ENCODE data around the gene KSR2.
"Not testable (repeated sequence)": the region's sequence is repeated elsewhere in the genome, so short reads cannot be mapped to it uniquely, and the experiment has no call there.

The KSR2 gene

GRCh38 chr12:117892441-117892840 is 76.3 kb downstream of the KSR2 start:
- Histone ChIP-seq H2AFZ (ENCODE audit: low read depth, low read length) (no peak overlapping the region), H3K9ac (ENCODE audit: low read length) (no peak overlapping the region), H4K20me1 (ENCODE audit: insufficient read depth, low read length) (no peaks in the 10 kb centered on the region), H3K4me3 (ENCODE audit: low read length) (no peak overlapping the region), H3K9me3 (ENCODE audit: insufficient read depth, low read length) (no peaks in the 10 kb centered on the region), H3K27ac (ENCODE audit: low read length) (no peak overlapping the region), H3K27me3 (ENCODE audit: low read depth, low read length) (peaks cover 11% of the 10 kb centered on the region; the same call in 1 of the 2 replicates), H3K4me2 (ENCODE audit: low read length) (no peak overlapping the region), H3K79me2 (ENCODE audit: low read length) (no peaks in the 10 kb centered on the region), H3K36me3 (replicated peaks; ENCODE audit: low read depth, low read length) (no peaks in the 10 kb centered on the region), H3K4me1 (ENCODE audit: low read length) (no peaks in the 10 kb centered on the region)
- TF ChIP-seq CTCF (IDR thresholded peaks at IDR 0.05; ENCODE audit: low read depth, low read length) (no peak), EZH2phosphoT487 (IDR thresholded peaks at IDR 0.05; ENCODE audit: low read depth) (no peak)

DNA sequence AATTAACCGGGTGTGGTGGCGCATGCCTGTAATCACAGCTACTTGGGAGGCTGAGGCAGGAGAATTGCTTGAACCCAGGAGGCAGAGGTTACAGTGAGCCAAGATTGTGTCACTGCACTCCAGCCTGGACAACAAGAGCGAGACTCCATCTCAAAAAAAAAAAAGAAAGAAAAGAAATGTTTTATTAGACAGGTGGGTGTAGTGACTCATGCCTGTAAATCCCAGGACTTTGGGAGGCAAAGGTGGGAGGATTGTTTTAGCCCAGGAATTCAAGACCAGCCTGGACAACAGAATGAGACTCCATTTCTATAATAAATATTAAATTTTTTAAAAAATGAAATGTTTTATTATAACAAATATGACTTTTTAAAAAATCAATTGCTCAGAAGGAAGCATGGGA is 77.5 kb downstream of the KSR2 start:
- H3K4me1 ChIP-seq (ENCODE audit: low read length); H3K4me3 ChIP-seq (ENCODE audit: low read length); H4K20me1 ChIP-seq (ENCODE audit: insufficient read depth, low read length); H3K9me3 ChIP-seq (ENCODE audit: insufficient read depth, low read length); H3K9ac ChIP-seq (ENCODE audit: low read length); H3K27ac ChIP-seq (ENCODE audit: low read length); H3K36me3 ChIP-seq (replicated peaks; ENCODE audit: low read depth, low read length); H3K4me2 ChIP-seq (ENCODE audit: low read length); H2AFZ ChIP-seq (ENCODE audit: low read depth, low read length); H3K79me2 ChIP-seq (ENCODE audit: low read length): not testable (repeated sequence)
- H3K27me3 ChIP-seq (ENCODE audit: low read depth, low read length): peaks cover 11% of the 10 kb centered on the region; the same call in 1 of the 2 replicates

- Histone ChIP-seq H3K9me3 (ENCODE audit: insufficient read depth, low read length) (no peaks in the 10 kb centered on the region), H3K4me3 (ENCODE audit: low read length) (no peak overlapping the region), H3K36me3 (replicated peaks; ENCODE audit: low read depth, low read length) (no peaks in the 10 kb centered on the region), H3K9ac (ENCODE audit: low read length) (no peak overlapping the region), H4K20me1 (ENCODE audit: insufficient read depth, low read length) (no peaks in the 10 kb centered on the region), H3K27me3 (ENCODE audit: low read depth, low read length) (peaks cover 11% of the 10 kb centered on the region; the same call in 1 of the 2 replicates), H2AFZ (ENCODE audit: low read depth, low read length) (no peak overlapping the region), H3K4me1 (ENCODE audit: low read length) (no peaks in the 10 kb centered on the region), H3K4me2 (ENCODE audit: low read length) (no peak overlapping the region), H3K79me2 (ENCODE audit: low read length) (no peaks in the 10 kb centered on the region), H3K27ac (ENCODE audit: low read length) (no peak overlapping the region)
- TF ChIP-seq EZH2phosphoT487 (IDR thresholded peaks at IDR 0.05; ENCODE audit: low read depth): no peak
- TF ChIP-seq CTCF (IDR thresholded peaks at IDR 0.05; ENCODE audit: low read depth, low read length): no peak
These were observed 78.1 kb downstream of the KSR2 start for GRCh38 chr12:117890644-117891043.

GRCh38 chr12:117890137-117890536 is 78.7 kb downstream of the KSR2 start:
- no peaks in the 10 kb centered on the region for H3K79me2 ChIP-seq (ENCODE audit: low read length)
- H3K36me3 ChIP-seq (replicated peaks; ENCODE audit: low read depth, low read length): no peaks in the 10 kb centered on the region
- no peak overlapping the region for H3K4me2 ChIP-seq (ENCODE audit: low read length)
- no peaks in the 10 kb centered on the region for H4K20me1 ChIP-seq (ENCODE audit: insufficient read depth, low read length)
- no peak overlapping the region for H3K4me3 ChIP-seq (ENCODE audit: low read length)
- TF ChIP-seq CTCF (IDR thresholded peaks at IDR 0.05; ENCODE audit: low read depth, low read length) (no peak), EZH2phosphoT487 (IDR thresholded peaks at IDR 0.05; ENCODE audit: low read depth) (no peak)
- no peaks in the 10 kb centered on the region for H3K9me3 ChIP-seq (ENCODE audit: insufficient read depth, low read length)
- no peaks in the 10 kb centered on the region for H3K4me1 ChIP-seq (ENCODE audit: low read length)
- H3K27ac ChIP-seq (ENCODE audit: low read length): no peak overlapping the region
- H3K27me3 ChIP-seq (ENCODE audit: low read depth, low read length): peaks cover 11% of the 10 kb centered on the region; the same call in 1 of the 2 replicates
- no peak overlapping the region for H2AFZ ChIP-seq (ENCODE audit: low read depth, low read length)
- H3K9ac ChIP-seq (ENCODE audit: low read length): no peak overlapping the region

DNA sequence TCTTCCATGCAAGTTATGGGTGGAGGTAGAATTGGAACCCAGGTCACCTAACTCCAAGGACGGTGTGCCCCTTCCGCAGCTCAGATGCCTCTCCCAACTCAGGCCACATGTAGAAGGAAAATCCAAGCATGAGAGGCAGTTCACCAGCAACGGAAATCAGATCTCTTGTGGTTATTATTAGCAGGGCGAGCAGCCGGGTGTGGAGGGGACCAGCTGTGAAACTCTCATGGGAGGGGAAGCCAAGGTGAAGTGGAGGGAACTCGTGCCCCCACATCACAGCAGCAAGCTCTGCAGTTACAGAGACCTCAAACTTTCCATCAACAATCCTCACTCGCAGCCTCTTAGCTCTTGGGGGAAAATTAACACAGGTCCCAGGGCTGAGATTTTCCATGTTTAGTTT is 79.7 kb downstream of the KSR2 start:
- no peaks in the 10 kb centered on the region for H4K20me1 ChIP-seq (ENCODE audit: insufficient read depth, low read length)
- no peak overlapping the region for H3K4me2 ChIP-seq (ENCODE audit: low read length)
- no peak overlapping the region for H3K27ac ChIP-seq (ENCODE audit: low read length)
- no peak overlapping the region for H2AFZ ChIP-seq (ENCODE audit: low read depth, low read length)
- no peak overlapping the region for H3K4me3 ChIP-seq (ENCODE audit: low read length)
- H3K27me3 ChIP-seq (ENCODE audit: low read depth, low read length): peaks cover 15% of the 10 kb centered on the region
- H3K79me2 ChIP-seq (ENCODE audit: low read length): no peaks in the 10 kb centered on the region
- H3K9me3 ChIP-seq (ENCODE audit: insufficient read depth, low read length): no peaks in the 10 kb centered on the region
- H3K4me1 ChIP-seq (ENCODE audit: low read length): no peaks in the 10 kb centered on the region
- TF ChIP-seq EZH2phosphoT487 (IDR thresholded peaks at IDR 0.05; ENCODE audit: low read depth) (no peak), CTCF (IDR thresholded peaks at IDR 0.05; ENCODE audit: low read depth, low read length) (no peak)
- H3K36me3 ChIP-seq (replicated peaks; ENCODE audit: low read depth, low read length): no peaks in the 10 kb centered on the region
- no peak overlapping the region for H3K9ac ChIP-seq (ENCODE audit: low read length)

Measured in OCI-LY3 (cell line).